Retinal pigment epithelial cell (primary cell): ENCODE results near the gene CHERP.

ENCODE experiments used
- DNase-seq: peaks from one replicate; pipeline ENCODE4 v3.0.0-alpha.2; 2010; ENCODE audit warnings: low read depth
- H3K4me3 ChIP-seq: 2 replicates; pipeline ENCODE4 v1.5.1; 2011; ENCODE audit warnings: mild to moderate bottlenecking, low read length, control low read depth, moderate library complexity
- TF ChIP-seq, protein P1 (sequence below): conservative IDR thresholded peaks from 2 replicates; pipeline ENCODE4 v1.5.1; 2011; ENCODE audit warnings: low read depth, low read length, control low read depth, inconsistent platforms

Gene CHERP

DNA sequence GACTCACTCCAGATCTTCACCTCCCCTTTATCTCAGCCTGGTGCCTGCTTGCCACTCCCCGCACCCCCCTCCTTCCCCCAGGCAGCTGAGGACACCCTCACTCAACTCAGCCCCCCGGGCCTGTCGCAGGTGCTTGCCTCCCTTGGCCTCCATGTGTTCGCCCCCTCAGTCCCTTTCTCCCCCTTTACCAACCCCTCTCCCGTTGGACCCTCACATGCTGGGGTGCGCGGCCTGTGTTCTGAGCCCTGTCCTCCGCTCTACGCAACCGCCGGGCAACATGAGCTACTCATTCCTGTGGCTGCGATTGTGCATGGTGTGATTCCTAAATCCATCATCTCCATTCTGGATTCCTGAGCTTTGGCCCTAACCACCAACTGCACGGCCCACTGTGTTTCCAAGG, 5.1 kb downstream of the CHERP start:
- H3K4me3 ChIP-seq: no peak overlapping the region
- DNase-seq: no peak
- TF ChIP-seq, protein P1, sequence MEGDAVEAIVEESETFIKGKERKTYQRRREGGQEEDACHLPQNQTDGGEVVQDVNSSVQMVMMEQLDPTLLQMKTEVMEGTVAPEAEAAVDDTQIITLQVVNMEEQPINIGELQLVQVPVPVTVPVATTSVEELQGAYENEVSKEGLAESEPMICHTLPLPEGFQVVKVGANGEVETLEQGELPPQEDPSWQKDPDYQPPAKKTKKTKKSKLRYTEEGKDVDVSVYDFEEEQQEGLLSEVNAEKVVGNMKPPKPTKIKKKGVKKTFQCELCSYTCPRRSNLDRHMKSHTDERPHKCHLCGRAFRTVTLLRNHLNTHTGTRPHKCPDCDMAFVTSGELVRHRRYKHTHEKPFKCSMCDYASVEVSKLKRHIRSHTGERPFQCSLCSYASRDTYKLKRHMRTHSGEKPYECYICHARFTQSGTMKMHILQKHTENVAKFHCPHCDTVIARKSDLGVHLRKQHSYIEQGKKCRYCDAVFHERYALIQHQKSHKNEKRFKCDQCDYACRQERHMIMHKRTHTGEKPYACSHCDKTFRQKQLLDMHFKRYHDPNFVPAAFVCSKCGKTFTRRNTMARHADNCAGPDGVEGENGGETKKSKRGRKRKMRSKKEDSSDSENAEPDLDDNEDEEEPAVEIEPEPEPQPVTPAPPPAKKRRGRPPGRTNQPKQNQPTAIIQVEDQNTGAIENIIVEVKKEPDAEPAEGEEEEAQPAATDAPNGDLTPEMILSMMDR: no peak

DNA sequence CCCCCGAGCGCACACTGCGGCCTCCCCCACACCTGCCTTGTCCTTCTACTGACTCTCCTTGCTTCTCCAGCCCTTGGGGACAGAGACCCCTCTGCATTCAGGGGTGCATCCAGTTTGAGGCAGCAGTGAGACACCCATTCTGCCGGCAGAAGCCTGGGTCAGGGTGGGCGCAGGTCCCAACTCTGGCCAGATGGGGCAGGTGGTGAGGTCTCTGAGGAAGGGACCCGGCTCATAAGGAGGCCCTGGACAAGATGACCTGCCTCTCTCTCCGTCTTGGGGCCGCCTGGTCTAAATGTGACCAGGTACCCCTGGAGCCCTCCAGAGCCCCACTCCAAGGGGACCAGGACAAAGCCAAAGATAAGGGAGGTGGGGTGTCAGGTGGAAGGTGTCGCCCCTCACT, 6.1 kb downstream of the CHERP start:
- no peak overlapping the region for H3K4me3 ChIP-seq
- DNase-seq: no peak
- TF ChIP-seq, protein P1: no peak

DNA sequence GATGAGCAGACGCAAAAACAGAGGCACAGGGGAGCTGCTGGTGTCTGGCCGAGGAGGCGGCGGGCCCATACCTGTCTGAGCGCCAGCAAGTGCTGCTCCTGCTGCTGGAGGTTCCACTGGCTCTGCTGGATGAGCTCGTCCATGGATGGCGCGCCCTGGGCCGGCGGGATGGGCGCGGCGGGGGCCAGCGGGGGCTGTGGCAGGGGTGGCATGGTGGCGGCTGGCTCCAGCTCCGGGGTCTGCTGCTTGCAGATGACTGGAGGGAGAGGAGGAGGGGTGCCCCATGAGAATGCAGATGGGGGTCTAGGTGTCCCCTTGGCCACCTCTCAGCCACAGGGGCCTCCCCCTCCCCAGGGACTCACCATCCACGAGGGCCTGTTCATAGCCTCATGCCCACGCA, 6.9 kb downstream of the CHERP start:
- no peak for DNase-seq
- H3K4me3 ChIP-seq: no peak overlapping the region
- TF ChIP-seq, protein P1: no peak

DNA sequence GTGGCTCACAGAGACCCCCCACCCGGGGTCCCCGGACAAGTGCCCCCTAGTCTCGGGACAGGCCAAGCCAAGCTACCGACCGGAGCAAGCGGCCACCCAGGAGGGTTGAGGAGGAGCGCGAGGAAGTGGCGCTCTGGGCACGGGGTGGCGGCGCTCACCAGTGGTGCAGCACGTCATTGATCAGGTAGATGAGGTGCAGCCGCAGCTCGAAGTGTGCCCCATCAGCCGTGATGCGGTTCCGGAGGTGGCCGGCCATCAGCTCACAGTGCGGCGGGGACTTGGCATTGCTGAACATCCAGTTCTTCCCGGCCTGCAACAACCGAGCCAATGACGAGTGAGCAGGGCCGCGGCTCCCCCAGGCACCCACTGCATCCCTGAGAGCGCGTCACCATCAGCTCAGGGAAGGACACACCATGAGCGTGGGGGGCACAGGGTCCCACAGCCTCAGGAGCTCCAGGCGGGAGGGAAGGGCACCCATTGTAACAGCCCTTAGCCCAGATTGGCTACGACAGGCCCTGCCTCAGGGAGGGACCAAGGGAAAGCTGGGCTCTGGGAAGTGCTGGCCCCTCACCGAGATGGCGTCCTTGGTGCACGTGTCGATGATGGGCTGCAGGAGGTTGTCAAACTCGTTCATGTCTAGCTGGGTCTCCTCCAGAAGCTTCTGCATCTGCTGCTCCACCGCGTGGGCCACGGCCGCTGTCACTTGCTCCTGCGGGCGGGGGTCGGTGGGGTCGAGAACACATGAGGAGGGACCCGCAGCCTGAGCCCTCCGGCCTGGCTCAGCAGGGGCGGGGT, 9.6 kb downstream of the CHERP start:
- no peak overlapping the region for H3K4me3 ChIP-seq
- no peak for DNase-seq
- TF ChIP-seq, protein P1: no peak

DNA sequence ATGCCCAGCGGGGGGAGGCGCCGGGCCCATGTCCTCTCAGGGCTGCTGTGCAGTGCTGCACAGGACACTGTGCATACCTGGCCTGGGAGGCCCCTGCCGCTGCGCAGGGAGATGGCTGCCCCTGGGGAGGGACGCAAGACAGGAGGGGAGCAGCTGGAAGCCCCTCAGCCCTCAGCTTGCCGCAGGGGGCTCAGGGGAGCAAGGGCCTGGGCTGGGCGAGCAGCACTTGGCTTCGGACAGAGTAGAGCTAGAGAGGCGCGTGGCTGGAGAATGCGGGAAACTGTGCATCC, 10.9 kb downstream of the CHERP start:
- no peak for DNase-seq
- TF ChIP-seq, protein P1: no peak

DNA sequence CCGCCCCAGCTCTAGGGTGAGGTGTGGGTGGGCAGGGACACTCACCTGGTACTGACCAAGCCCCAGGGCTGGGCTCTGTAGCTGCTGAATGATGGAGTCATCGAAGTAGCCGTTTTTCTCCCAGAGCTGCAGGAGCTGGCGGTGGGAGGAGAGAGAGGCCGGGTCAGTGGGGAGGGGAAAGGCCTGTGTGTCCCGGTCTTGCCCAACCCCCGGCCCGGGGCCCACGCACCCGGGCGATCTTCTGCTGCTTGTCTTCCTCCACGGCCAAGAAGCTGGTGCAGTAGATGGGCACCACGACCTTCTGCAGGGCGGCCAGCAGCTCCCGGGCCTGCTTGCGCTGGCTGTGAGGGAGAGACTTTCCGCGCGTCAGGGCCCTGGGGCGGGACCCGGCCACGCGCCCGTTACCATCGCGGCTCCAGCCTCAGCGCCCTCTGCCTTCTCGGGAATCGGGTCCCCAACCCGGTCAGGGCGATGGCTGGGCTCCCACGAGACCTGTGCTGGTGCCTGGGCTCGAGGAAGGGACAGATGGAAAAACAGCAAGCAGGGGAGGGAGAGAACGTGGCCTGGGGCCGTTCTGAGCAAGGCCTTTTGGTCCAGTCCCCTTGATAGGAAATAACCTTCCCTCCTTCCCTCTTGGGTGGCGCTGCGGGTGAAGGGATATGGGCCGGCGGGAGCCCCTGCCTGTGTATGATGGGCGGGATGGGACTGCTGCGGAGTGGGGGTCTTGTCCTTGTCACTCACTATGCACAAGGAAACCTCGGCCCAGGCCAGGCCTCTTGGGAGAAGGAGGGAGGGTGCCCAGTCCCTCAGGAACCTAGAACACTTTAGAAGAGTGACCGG, 11.5 kb downstream of the CHERP start:
- H3K4me3 ChIP-seq: no peak overlapping the region
- TF ChIP-seq, protein P1: no peak
- DNase-seq: no peak

More for the DNA sequence above, 10.9 kb downstream of the CHERP start:
- no peak overlapping the region for H3K4me3 ChIP-seq
